CD4-positive, alpha-beta T cell treated with Interleukin-1 beta for 1 hour (primary cell): ENCODE measurements around the gene LRRC53.

ENCODE experiments used
- DNase-seq, 2 donors: peaks; one replicate each; pipeline ENCODE4 v3.0.0-alpha.2; 2020 to 2022

Gene LRRC53

GRCh38 chr1:74486036-74486435 is 26.4 kb downstream of the LRRC53 start:
- no peak for DNase-seq

DNA sequence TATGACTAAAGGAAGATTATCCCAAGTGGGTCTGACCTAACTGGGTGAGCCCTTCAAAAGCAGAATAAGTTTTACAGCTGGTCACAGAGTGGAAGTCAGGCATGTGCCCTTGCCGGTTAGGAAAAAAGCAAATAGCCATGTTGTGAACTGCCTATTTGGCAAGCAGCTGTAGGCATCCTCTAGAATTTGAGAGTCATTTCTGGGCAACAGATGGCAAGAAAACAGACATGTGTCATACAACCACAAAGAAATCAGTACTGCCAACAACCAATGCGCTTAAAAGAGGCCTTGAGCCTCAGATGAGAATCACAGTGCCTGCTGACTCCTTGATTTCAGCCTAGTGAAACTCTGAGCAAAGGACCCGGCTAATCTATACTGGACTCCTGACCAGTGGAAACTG is 26.8 kb downstream of the LRRC53 start:
- DNase-seq = no peak

DNA sequence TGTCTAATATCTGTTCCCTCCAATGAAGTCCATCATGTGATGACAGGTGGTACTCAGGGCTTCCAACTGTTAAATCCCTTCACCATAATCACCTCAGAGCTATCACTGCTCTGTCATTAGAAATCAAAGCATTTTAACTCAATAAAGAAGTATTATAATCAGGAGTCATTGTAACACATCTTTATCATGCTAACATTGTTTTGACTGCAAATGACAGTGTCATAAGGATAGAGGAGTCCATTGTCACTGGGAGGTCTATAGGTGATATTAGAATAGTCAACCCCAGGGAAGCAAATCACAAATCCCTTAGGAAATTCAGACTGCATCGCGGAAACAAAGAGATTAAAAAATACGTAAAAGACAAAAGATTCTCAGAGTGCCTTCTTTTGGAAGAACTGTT is 30.8 kb downstream of the LRRC53 start:
- DNase-seq = no peak

GRCh38 chr1:74480068-74480467 is 32.3 kb downstream of the LRRC53 start:
- DNase-seq = no peak

DNA sequence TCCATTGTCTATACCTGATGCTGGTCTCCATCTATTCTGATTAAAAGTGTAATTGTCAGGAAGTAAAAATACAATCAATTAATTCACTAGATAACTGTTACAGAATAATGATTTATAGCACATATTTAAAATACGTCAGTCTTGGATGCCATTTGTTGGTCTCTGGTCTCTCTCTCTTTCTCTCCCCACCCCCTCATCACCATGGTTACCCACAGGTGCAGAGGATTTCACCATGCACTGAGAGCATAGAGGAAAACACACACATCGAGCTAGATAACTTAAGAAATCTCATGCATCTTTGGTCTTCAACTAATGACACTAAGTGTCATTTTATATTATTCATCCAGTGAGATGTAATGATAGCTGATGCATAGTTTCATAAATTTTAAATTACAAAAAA is 33.4 kb downstream of the LRRC53 start:
- DNase-seq = no peak

DNA sequence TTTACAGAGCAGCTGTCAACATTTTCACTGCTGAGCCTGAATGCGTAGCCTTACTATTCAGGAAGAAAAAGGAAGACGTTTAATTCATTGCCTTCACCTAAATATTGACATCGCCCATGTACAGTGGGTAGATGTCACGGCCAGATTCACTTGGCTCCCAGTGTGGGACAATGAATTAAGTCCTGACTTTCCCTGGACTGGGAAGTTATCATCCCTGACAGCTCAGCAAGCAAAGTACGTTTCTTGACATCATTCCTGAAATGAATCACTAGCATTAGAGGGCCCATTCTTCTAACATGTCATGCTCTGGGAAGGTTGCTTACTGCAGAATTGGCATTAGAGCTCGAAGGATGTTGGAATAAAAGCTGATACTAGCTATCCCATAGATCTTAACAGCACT is 37.8 kb downstream of the LRRC53 start:
- no peak for DNase-seq

DNA sequence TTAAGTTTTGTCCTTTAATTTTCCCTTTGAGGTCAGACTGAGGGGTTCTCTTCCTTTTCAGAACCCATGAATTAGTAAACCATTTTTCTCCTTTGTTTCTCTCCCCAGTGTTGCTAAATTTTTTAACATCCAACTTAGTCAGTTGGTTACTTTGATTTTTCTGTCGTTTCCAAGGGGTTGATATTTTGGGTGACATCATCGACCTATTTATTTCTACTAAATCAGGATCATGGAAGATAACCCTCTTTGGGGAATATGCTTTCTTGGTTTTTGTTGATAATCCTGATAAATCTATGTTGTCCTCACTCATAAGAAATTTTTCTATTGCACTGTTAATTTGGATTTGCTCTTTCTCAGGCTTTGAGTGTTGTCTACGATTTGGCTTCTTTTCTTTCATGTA is 40.9 kb downstream of the LRRC53 start:
- no peak for DNase-seq

DNA sequence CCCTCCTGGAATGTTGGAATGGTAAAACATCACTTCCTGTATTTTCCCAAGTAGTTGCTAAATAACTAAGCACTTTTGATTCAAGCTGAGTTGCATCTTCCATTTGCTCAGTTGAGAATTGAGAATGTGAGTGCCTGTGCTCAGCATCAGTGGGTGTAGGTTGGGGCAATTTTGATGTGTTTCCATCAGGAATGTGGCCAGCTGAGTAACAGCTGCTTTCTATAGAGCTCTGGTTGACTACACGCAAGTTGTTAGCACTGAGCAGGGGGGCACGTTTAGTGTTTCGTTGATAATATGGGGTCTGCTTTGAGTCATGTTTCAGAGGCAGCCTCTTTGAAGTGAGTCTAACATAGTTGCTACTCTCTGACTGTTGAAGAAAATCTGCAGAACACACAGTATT is 41.5 kb downstream of the LRRC53 start:
- DNase-seq = no peak

DNA sequence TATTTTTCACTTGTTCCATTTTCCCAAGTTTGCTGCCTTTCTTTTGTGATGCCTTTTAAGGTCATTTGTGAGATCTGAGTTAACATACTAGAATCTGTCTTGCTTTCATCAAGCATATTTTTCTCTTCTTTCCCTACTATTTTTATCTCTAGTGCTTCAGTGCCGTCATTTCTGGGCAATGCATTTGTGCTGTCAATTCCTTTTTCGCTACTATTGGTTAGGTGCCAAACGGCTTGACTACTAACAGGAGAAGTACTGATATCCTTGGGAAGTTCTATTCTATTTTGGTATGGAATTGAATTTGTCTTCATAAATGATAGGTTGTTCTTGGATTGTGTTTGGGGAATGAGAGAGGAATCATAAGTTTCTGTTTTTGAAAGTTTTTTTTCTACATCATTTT is 42.2 kb downstream of the LRRC53 start:
- DNase-seq = no peak

DNA sequence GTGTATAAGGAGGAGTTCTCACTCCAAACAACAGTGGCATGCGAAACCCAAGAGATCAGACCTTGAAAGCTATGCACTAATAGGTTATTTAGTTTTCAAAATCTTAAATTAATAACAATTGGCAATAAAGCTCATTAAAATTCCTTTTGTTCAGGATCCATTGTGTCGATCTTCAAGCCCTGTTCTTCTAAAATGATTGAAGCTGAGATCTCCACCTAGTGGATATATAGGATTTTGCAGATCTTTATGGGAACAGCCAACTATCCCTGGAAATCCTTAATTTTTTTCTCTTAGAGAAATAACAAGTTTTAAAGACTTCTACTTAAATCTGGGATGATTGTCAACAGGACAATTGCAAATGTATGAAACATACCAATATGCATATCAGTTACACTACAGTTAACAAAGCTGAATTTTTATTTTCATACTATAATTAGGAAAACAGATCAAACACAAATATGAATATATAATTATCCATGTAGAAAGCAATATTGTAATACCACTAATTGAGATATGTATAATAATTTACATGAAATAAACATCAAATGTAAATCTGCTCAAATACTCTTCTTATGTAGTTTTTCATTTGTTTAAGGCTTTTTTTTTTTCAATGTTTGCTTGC is 43.3 kb downstream of the LRRC53 start:
- no peak for DNase-seq

DNA sequence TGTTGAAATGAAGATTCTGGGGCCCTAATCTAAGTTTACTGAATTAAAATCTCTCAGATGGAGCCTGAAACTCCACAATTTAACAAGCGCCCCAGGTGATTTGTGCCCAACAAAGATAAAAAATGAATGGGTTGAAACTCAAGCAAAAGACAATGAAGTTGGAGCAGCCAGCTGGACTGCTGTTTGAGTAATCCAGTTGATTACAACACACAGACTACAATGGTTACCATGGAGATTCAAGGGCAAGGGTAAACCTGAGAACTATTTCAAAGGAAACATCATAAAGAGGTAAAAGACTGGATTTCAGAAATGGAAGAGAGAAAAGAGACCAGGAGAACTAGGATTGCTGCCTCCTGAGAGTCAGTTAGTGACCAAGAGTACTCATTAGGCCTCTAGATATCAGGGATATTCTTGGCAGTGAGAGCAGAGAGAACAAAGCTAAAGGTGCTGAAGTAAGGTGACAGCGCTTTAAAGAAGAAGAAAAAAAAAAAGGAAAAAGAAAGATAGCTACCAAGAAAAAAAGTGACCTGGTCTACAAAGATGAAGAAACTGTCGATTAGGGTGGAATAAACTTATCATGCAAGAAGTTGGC is 44.5 kb downstream of the LRRC53 start:
- no peak for DNase-seq

DNA sequence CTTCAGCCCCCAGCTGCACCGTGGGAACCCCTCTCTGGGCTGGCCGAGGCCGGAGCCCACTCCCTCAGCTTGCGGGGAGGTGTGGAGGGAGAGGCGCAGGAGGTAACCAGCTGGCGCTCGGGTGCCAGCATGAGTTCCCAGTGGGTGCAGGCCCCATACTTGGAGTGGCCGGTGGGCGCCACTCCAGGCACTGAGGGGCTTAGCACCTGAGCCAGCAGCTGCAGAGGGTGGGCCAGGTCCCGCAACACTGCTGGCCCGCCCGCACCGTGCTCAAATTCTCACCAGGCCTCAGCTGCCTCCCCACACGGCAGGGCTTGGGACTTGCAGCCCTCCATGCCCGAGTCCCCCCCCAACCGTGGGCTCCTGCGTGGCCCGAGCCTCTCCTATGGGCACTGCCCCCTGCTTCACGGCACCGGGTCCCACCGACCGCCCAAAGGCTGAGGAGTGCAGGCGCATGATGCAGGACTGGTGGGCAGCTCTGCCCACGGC is 47.2 kb downstream of the LRRC53 start:
- DNase-seq = no peak

DNA sequence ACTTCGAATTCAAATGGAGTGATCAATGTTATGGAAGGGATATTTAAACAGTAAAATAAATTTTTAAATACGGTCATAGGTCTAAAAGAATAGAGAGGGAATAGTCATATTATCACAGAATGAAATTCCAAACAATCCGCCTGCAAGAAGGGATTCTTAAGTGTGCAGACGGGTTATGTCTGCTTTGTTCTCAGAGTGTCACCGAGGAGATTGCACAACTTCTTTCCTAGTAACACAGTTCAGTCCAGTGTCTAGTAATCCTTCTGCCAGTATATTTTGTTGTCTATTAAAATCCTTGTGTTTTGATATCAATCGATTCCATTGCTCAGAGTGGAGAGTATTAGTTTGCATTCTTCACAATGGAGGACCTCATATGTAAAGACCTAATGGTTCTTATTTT is 48.4 kb downstream of the LRRC53 start:
- DNase-seq = no peak

DNA sequence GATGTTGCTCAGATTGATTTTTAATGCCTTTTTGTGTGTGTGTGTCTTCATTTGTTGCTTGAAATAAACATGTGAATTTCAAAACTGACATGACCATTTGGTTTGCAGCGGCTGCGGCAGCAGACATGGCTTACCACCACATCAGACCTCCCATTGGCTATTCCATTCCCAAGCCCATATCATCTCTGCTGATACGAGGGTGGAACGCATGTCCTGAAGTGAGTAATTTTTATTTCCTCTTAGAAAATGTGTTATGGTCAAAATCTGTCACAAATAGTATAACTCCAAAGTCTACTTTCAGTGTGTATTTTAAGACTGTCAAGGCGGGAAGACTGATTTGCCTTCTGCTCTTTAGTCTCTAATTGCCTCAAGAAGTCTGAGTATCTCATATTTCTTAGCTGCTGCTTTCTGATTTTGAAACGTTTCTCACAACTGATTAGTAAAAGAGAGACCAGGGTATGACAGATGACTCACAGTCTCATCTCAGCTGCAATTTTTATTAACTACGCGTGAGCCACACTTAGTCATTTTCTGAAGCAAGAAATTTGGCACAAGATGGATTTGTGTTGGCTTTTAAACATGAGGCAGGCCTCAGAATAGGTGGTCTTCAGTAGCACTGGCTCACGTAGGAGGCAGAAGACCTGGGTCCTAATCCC is 49.0 kb downstream of the LRRC53 start:
- DNase-seq = no peak

GRCh38 chr1:74457253-74457652 is 55.2 kb downstream of the LRRC53 start:
- no peak for DNase-seq

DNA sequence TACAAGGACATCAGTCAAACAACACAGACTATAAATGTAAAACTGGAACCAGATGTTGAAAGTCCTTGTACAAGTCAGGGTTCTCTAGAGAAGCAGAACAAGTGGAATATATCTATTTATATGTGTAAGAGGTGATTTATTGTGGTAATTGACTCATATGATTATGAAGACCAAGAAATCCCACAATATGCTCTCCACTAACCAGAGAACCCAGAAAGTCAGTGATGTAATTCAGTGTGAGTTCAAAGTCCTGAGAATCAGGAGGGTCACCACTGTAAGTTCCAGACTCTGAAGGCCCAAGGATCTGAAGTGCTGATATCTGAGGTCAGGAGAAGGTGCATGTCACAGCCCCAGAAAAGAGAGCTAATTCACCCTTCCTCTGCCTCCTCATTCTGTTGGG is 57.0 kb downstream of the LRRC53 start:
- DNase-seq = no peak

- DNase-seq = no peak
Measured at GRCh38 chr1:74453277-74453676, 59.1 kb downstream of the LRRC53 start.

DNA sequence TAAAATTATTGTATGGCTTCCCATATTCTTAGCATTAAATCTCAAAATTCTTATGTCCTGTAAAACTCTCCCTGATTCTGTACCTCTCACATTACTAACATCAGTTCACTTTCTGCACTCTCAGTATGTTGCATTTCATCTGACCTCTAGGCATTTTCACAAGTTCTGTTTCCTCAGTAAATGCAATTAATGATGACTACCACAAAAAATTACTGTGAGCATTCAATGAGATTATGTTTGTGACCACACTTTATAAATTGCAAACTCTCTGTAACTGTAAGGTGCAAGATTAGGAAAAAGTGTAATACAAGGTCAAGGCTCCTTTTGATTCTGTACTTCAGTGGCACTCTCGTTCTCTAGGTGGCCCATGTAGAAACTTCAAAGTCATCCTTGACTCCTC is 60.4 kb downstream of the LRRC53 start:
- DNase-seq = no peak

- no peak for DNase-seq
Measured at GRCh38 chr1:74437035-74437434, 75.4 kb downstream of the LRRC53 start.

- no peak for DNase-seq
Measured at GRCh38 chr1:74436078-74436477, 76.3 kb downstream of the LRRC53 start.

GRCh38 chr1:74434321-74434720 is 78.1 kb downstream of the LRRC53 start:
- no peak for DNase-seq

- no peak for DNase-seq
Measured at GRCh38 chr1:74432325-74432724, 80.1 kb downstream of the LRRC53 start.

- DNase-seq = no peak
Measured at GRCh38 chr1:74431531-74431930, 80.9 kb downstream of the LRRC53 start.

GRCh38 chr1:74430342-74430934 is 82.0 kb downstream of the LRRC53 start:
- DNase-seq = no peak
